A549 treated with CpdA at 1 μM for 4 hours (cell line): ENCODE data around the gene NAP1L2. TPM values are rescaled to one million over a fixed set of nuclear protein-coding genes. Genes with fewer than 3 reads are reported as not detected.

Experiments
- total RNA-seq: library from RNA; stranded (reverse); fragments of 200-300 nt; extraction: Qiagen RNA extraction; gene quantifications from 5 replicates; pipeline ENCODE4 v1.2.3, GENCODE V29; 2022; ENCODE audit warnings: low read depth

Gene NAP1L2
- total RNA-seq = 1.2 to 1.3 TPM (median 1.3 TPM) in 5 replicates

GRCh38 chrX:73214426-73215094 is at the start of gene NAP1L2:
TSS of gene NAP1L2 (minus strand) at chrX:73214851. CDS start at chrX:73214492, 359 bp downstream.

Other genes starting within 250 kb of the NAP1L2 start
- gene PABPC1L2B, start 211.9 kb downstream of the NAP1L2 start, total RNA-seq = not detected in 5 replicates
- not detected in 5 replicates for gene PABPC1L2A, start 135.3 kb downstream of the NAP1L2 start, total RNA-seq
- not detected in 5 replicates for gene CDX4, start 232.2 kb upstream of the NAP1L2 start, total RNA-seq